Adrenal gland (tissue), 12 donors: ENCODE measurements around the gene PPFIA3. TPM values are rescaled to one million over a fixed set of nuclear protein-coding genes. Genes with fewer than 3 reads are reported as not detected.
A peak's percentile ranks its signal among the peaks of the same experiment; 100 is the strongest.

Source experiments
- DNase-seq, 7 donors: peaks; one replicate each; pipeline ENCODE4 v3.0.0-alpha.2; 2019 to 2020
- H3K27ac ChIP-seq, 5 donors: fragments of 200-600 bp; sonication (generic) in 4 of 5; 1 replicate in 3 of 5; 2 replicates in 2 of 5; pipeline versions ENCODE4 v1.5.1 to v1.8.0; 2016 to 2020; ENCODE audit warnings: mild to moderate bottlenecking in 1 of 5
- H3K27me3 ChIP-seq: fragments of 200-600 bp; 2 replicates; pipeline ENCODE4 v1.8.0; 2021
- H3K36me3 ChIP-seq, 2 donors: fragments of 200-600 bp; replicated peaks in 1 of 2; 1 replicate in 1 of 2; 2 replicates in 1 of 2; pipeline versions ENCODE4 v1.5.1 to v1.8.0; 2018 to 2022
- H3K4me1 ChIP-seq, 2 donors: fragments of 200-600 bp; replicated peaks in 1 of 2; 1 replicate in 1 of 2; 2 replicates in 1 of 2; pipeline versions ENCODE4 v1.5.1 to v1.8.0; 2018 to 2021
- H3K4me3 ChIP-seq, 4 donors: fragments of 200-600 bp; sonication (generic) in 3 of 4; one replicate each; pipeline ENCODE4 v1.5.1; 2016 to 2018
- H3K9me3 ChIP-seq, 3 donors: fragments of 200-600 bp; sonication (generic) in 1 of 3; replicated peaks in 1 of 3; 1 replicate in 2 of 3; 2 replicates in 1 of 3; pipeline versions ENCODE4 v1.5.1 to v1.8.0; 2016 to 2021
- CTCF ChIP-seq, 6 experiments: fragments of 450-650 bp in 4 of 6; fragments of 200-600 bp in 2 of 6; sonication (generic) in 1 of 6; IDR thresholded peaks; 1 replicate in 5 of 6; 2 replicates in 1 of 6; pipeline versions ENCODE4 v1.5.1 to v1.8.0; 2016 to 2021; ENCODE audit warnings: antibody characterized with exemption in 6 of 6, mild to moderate bottlenecking in 2 of 6, moderate library complexity in 1 of 6
- POLR2A ChIP-seq, 2 donors: fragments of 450-650 bp; IDR thresholded peaks; one replicate each; pipeline ENCODE4 v1.6.1; 2017; ENCODE audit warnings: antibody characterized with exemption in 2 of 2, mild to moderate bottlenecking in 2 of 2, moderate library complexity in 1 of 2
- WGBS, 4 donors: extraction: QIAGEN DNeasy Blood & Tissue Kit in 2 of 4; methylation state at CpG; one replicate each; pipeline versions ENCODE4 v1.1.5 to v1.1.7; 2013 to 2017; 5-methylcytosine and 5-hydroxymethylcytosine counted together
- intact Hi-C, 2 donors: fragments of 100-400 bp; cut with DNase I; formaldehyde crosslinking; loops; one replicate each; pipeline versions ENCODE4 v1.14.1 to v1.15.0; 2022 to 2023
- polyA plus RNA-seq, 3 donors: library from polyadenylated mRNA; stranded (reverse); fragments of 200-250 nt in 2 of 3; fragments of 350-450 nt in 1 of 3; fragmentation: Illumina TruSeq in 1 of 3; extraction: RNeasy Lipid Tissue Mini Kit (QIAGEN cat#74804) in 1 of 3; gene quantifications; one replicate each; pipeline ENCODE4 v1.2.3, GENCODE V29; 2013 to 2014
- total RNA-seq, 9 donors: library from RNA; depleted of rRNA in 4 of 9; stranded (reverse); fragments of >200 nt in 4 of 9; fragments of 120-200 nt in 1 of 9; fragmentation: NEBNext Ultra II Directional in 1 of 9; extraction: Animal tissue kit (Norgen Biotek cat#: 25700) in 1 of 9; gene quantifications; one replicate each; pipeline versions ENCODE4 v1.1.0 to v1.2.4, GENCODE V29; 2013 to 2023
- donor health status: healthy with polysubstance abuse.
- donor health status: Bipolar disorder and iron deficiency.
- donor health status: DM: yes; HTN: yes; CAD: no.
- donor health status: DM: no; HTN: no; CAD: no.
- donor health status: DM: no; HTN: no; CAD: no.
- donor health status: DM: yes; HTN: yes; CAD: no.

Gene PPFIA3
- total and polyA plus RNA-seq, 12 donors: 2.9 to 60.2 (median 14.9) TPM

DNA sequence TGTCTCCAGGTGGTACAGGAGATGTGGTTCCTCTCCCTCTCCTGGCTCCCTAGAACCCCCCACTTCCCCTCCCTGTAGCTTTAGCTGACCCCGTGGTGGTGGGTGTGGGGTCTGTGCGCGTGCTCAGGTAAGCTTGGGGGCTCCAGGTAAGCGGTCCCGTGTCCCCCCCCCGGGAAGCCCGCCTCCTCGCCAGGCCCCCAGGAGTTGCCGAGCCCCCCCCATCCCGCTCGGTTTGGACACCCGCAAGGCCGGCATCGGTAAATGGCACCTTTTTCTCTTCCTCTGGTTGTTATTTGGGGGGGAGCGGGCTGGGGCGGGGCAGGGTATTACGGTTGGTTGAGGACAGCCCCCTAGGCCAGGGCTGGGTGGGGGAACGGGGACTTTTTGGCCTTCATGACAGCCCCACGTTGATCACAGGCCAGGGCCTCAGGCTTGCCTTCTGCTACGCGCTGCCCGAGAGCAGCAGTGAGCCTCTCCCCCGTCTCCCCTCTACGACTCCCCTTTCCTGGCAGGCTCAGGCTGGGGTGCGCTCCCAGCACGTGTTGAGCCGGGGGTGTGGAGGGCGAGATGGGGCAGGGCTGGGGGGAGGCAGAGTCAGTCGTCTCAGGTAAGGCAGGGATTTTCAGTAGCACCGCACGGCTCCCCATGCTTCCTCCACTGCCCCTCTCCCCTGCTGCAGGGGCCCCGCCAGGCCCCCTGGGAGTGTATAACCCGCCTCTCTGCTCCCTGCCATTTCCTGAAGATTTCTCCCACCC is 15.8 kb upstream of the PPFIA3 start:
- Histone ChIP-seq H3K4me3 (no peak overlapping the region), H3K4me1 (peaks cover 0 to 5% of the 10 kb centered on the region in 2 donors), H3K36me3 (peaks cover 0 to 93% of the 10 kb centered on the region in 2 donors), H3K27me3 (no peaks in the 10 kb centered on the region), H3K9me3 (no peaks in the 10 kb centered on the region), H3K27ac (no peak overlapping the region)
- TF ChIP-seq POLR2A (IDR thresholded peaks at IDR 0.05) (no peak), CTCF (IDR thresholded peaks at IDR 0.05) (no peak)
- WGBS, 4 donors: 75 to 89% (median 80%) methylated on average over 7 to 33 of the region's 33 CpGs
- intact Hi-C loops: loop anchor here in 1 of 2 donors (5.0 kb wide), 1 partner anchor 44 kb away; no protein-coding TSS in a partner anchor
- DNase-seq: no peak

DNA sequence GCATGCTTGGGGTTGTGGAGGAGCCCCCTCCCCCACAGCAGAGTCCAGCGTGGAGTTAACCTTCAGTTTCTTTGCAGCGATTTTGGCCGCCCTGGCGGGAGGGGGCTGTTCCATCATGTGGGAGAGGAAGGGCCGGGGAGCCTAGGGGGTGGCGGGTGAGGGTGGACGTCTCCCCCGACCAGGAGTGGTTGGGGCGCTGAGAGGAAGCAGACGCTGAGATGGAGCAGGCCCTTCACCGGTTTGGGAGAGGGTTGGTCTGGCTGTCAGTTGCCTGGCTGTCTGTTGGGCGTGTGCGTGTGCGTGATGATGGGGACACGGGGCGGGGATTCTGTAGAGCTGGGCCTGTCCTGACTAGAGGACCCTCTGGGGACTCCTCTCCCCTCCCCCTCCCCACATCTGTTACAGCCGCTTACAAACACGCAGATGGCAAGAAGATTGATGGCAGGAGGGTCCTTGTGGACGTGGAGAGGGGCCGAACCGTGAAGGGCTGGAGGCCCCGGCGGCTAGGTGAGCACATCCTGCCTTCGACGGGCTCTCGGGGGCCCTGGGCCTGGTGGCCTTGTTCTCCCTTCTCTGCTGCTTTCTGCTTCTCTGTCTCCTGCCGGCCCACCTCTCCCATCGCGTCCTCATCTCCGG is 15.0 kb upstream of the PPFIA3 start:
- Histone ChIP-seq H3K4me1 (peaks cover 0 to 5% of the 10 kb centered on the region in 2 donors), H3K36me3 (peaks cover 0 to 93% of the 10 kb centered on the region in 2 donors), H3K27ac (no peak overlapping the region), H3K4me3 (no peak overlapping the region), H3K9me3 (no peaks in the 10 kb centered on the region), H3K27me3 (no peaks in the 10 kb centered on the region)
- TF ChIP-seq CTCF (IDR thresholded peaks at IDR 0.05) (no peak), POLR2A (IDR thresholded peaks at IDR 0.05) (no peak)
- no peak for DNase-seq
- WGBS, 4 donors: 69 to 74% (median 74%) methylated on average over 23 to 30 of the region's 30 CpGs
- intact Hi-C loops: loop anchor here in 1 of 2 donors (5.0 kb wide), 1 partner anchor 43 kb away; no protein-coding TSS in a partner anchor

DNA sequence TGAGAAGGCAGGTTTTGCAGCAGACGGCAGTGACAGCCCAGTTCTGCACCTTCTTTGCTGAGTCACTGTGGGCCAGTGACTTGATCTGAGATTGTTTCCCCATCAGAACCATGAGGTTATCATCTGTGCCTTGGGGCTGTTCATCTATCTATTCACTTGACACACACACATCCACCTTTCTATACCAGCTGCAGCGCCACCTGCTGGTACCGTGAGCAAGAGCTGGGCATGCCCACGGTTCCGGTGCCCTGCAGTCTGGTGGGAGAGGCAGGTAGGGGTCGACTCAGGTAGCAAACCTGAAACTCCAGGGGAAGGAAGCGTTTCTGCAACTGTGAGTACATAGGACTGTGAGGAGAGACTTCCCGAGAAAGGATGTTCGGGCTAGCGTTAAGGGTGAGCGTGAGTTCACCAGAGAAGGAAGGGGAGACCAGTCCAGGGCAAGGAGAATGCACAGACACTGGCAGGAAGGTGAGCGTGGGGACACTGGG is 12.7 kb upstream of the PPFIA3 start:
- TF ChIP-seq CTCF (IDR thresholded peaks at IDR 0.05) (peak; percentile 45 to 73 (median 67)), POLR2A (IDR thresholded peaks at IDR 0.05) (no peak)
- 51 to 66% (median 57%) methylated on average over 11 to 12 of the region's 12 CpGs for WGBS, 4 donors
- H3K4me1 ChIP-seq: peaks cover 0 to 16% of the 10 kb centered on the region in 2 donors
- no peaks in the 10 kb centered on the region for H3K9me3 ChIP-seq
- no peak overlapping the region for H3K4me3 ChIP-seq
- no peak overlapping the region for H3K27ac ChIP-seq
- DNase-seq: peak in 6 of 7 donors; percentile 48 to 86 (median 68)
- intact Hi-C loops: no loop called here
- no peaks in the 10 kb centered on the region for H3K27me3 ChIP-seq
- peaks cover 0 to 70% of the 10 kb centered on the region in 2 donors for H3K36me3 ChIP-seq
